ENCODE results near the gene TNRC18. TPM values are rescaled to one million over a fixed set of nuclear protein-coding genes. Genes with fewer than 3 reads are reported as not detected.
A peak's percentile ranks its signal among the peaks of the same experiment; 100 is the strongest.

The TNRC18 gene
- total RNA-seq, 1 donor from 2014 or later: 118 TPM

DNA sequence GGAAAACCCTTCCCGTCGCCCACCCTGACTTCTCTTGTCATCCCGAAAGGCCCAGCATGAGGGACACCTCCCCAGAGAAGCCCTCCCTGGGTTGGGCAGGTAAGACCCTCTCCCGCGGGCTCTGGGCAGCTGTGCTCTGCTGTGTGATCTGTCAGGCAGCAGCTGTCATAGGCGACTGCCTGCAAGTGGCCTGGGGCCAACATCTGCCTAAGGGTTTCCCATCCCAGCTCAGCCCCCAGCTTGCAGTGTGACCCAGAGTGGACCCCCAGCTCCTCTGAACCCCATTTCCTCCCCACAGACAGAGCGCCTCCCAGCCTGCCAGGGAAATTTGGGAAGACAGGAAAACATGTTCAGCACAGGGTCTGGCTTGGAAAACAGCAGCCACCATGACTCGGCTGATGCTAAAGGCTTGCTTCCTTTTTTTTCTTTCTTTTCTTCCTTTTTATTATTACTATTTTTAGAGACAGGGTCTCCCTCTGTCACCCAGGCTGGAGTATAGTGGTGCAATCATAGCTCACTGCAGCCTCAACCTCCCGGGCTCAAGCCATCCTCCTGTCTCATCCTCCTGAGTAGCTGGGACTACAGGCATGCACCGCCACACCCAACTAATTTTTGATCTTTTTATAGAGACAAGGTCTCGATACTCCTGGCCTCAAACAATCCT, 18.3 kb upstream of the TNRC18 start:
- DNase-seq: no peak
- H3K4me1 ChIP-seq: no peaks in the 10 kb centered on the region
- no peaks in the 10 kb centered on the region for H3K36me3 ChIP-seq
- TF ChIP-seq, protein P1, sequence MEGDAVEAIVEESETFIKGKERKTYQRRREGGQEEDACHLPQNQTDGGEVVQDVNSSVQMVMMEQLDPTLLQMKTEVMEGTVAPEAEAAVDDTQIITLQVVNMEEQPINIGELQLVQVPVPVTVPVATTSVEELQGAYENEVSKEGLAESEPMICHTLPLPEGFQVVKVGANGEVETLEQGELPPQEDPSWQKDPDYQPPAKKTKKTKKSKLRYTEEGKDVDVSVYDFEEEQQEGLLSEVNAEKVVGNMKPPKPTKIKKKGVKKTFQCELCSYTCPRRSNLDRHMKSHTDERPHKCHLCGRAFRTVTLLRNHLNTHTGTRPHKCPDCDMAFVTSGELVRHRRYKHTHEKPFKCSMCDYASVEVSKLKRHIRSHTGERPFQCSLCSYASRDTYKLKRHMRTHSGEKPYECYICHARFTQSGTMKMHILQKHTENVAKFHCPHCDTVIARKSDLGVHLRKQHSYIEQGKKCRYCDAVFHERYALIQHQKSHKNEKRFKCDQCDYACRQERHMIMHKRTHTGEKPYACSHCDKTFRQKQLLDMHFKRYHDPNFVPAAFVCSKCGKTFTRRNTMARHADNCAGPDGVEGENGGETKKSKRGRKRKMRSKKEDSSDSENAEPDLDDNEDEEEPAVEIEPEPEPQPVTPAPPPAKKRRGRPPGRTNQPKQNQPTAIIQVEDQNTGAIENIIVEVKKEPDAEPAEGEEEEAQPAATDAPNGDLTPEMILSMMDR (IDR thresholded peaks at IDR 0.05): no peak
- intact Hi-C loops (cut with DNase I): no loop called here
- H3K27me3 ChIP-seq: no peaks in the 10 kb centered on the region
- no peak overlapping the region for H3K4me3 ChIP-seq
- peak; percentile 9 for ATAC-seq
- H3K27ac ChIP-seq: no peak overlapping the region
- no peaks in the 10 kb centered on the region for H3K9me3 ChIP-seq

DNA sequence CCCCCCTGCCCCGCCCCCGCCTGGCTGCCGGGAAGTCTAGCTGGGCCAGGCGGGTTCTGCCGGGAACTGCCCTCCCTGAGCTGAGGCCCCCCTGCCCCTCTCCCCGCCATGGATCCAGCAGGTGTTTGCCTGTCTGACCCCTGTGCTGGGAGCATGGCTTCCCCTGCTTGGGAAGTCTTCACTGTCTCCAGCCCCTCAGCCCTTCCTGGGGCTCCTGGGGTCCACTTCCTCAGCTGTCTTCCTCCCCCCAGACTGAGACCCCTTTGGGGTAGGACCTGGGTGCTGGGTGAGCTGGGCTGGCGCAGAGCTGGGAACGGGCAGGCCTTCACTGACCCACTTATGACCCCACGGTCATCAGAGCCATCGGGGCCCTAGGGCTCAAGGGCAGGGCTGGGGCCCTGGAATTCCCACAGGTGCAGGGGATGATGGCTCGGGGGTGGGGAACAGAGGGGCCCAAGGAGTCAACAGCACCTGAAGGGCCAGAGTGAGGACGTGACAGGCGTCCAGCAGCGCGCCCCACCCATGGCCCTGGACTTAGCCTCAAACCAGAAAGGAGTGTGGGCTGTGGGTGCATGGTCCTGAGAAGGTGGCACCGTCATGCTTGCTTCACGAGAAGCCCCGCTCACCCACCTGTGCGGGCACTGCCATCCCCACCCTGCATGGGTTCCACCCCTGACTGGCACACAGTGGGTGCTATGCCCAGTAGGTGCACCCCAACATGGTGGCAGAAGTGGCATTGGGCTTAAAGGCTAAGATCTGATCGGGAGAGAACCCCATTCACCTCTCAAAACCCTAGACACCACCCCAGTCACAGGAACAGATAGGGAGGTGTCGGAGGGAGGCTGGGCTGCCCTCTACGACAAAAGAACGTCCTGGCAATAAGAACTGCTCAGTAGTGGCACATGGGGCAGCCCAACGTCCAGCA, 16.2 kb upstream of the TNRC18 start:
- no peak for DNase-seq
- Histone ChIP-seq H3K27me3 (no peaks in the 10 kb centered on the region), H3K4me1 (no peaks in the 10 kb centered on the region), H3K9me3 (no peaks in the 10 kb centered on the region), H3K4me3 (no peak overlapping the region), H3K27ac (no peak overlapping the region), H3K36me3 (no peaks in the 10 kb centered on the region)
- TF ChIP-seq, protein P1 (IDR thresholded peaks at IDR 0.05): no peak
- peak; percentile 5 for ATAC-seq
- intact Hi-C loops (cut with DNase I): no loop called here

DNA sequence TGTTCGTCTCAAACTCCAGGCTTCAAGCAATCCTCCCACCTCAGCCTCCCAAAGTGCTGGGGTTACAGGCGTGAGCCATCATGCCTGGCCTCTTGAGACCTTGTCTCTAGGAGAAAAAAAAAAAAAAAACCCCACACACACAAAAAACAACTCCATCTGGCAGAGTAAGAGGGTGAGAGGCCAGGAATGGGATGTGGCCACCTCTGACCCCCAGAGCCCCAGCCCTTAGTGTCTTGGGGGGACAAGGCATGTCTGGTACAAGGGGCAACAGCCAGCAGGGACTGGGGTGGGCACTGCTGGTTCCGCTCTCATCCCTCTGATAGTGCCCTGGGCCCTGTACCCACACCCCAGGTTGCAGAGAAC, 15.6 kb upstream of the TNRC18 start:
- Histone ChIP-seq H3K9me3 (no peaks in the 10 kb centered on the region), H3K36me3 (no peaks in the 10 kb centered on the region), H3K4me1 (no peaks in the 10 kb centered on the region), H3K4me3 (no peak overlapping the region), H3K27ac (no peak overlapping the region), H3K27me3 (no peaks in the 10 kb centered on the region)
- intact Hi-C loops (cut with DNase I): no loop called here
- TF ChIP-seq, protein P1 (IDR thresholded peaks at IDR 0.05): no peak
- DNase-seq: no peak
- ATAC-seq: no peak

- Histone ChIP-seq H3K4me1 (no peaks in the 10 kb centered on the region), H3K27ac (no peak overlapping the region), H3K4me3 (no peak overlapping the region), H3K36me3 (no peaks in the 10 kb centered on the region), H3K9me3 (no peaks in the 10 kb centered on the region), H3K27me3 (no peaks in the 10 kb centered on the region)
- TF ChIP-seq, protein P1 (IDR thresholded peaks at IDR 0.05): no peak
- DNase-seq: no peak
- peak; percentile 47 for ATAC-seq
- intact Hi-C loops (cut with DNase I): no loop called here
Observed at GRCh38 chr7:5437987-5438386, 14.4 kb upstream of the TNRC18 start.

DNA sequence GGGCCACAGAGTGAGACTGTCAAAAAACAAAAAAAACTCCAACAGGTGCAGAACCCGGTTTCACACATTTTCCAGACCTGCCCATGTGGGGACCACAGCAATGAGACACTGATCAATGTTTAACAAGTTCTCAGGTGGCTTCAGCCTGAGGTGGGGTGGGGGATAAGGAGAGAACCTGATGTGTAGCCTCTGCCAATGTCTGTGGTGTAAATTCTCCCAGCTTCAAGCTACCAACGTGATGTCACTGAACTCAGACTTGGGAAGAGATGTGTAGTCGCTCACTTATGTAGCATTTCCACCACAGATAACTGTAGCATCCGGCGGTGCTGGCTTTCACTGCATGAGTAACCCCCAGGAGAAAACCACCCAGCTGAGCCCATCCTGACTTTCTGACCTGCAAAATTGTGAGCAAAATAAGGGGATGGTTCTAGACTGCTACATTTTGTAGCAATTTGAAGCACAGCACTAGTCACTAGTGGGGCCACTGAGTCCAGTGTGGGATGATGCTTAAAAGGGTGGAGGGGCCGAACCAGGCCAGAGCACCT, 13.8 kb upstream of the TNRC18 start:
- Histone ChIP-seq H3K9me3 (no peaks in the 10 kb centered on the region), H3K36me3 (no peaks in the 10 kb centered on the region), H3K4me3 (no peak overlapping the region), H3K27ac (no peak overlapping the region), H3K27me3 (no peaks in the 10 kb centered on the region), H3K4me1 (no peaks in the 10 kb centered on the region)
- TF ChIP-seq, protein P1 (IDR thresholded peaks at IDR 0.05): no peak
- DNase-seq (no peak), ATAC-seq (no peak)
- intact Hi-C loops (cut with DNase I): no loop called here

Data from upper lobe of right lung (tissue), 1 donor.